ENCODE data around the gene MRTO4. TPM values are rescaled to one million over a fixed set of nuclear protein-coding genes. Genes with fewer than 3 reads are reported as not detected.

The MRTO4 gene
- total and polyA plus RNA-seq, 9 of the 15 experiments (the other 6 are each of a cell fraction or from before 2014, with no cell fraction given) = 62.0 to 173 (median 146) TPM

GRCh38 chr1:19300211-19300610 lies 48.6 kb downstream of the MRTO4 start:
- BruUV-seq (replicated peaks) = no TSS peak
- no peaks in the 10 kb centered on the region for H3K79me2 ChIP-seq (ENCODE audit: control insufficient read depth, insufficient read depth, low read length)
- H3K9me3 ChIP-seq (replicated peaks; ENCODE audit: control insufficient read depth, insufficient read depth, low read depth, low read length) = no peaks in the 10 kb centered on the region
- ChIA-PET CTCF (ENCODE audit: low intra/inter-chr PET ratio) (no interaction called here), POLR2A (interaction anchor here (0.6 to 1.4 kb wide), 3 partner anchors 12 to 61 kb away, joined by 3 to 4 read pairs (median 3); partner anchors contain the start of gene AKR7A3)
- in situ Hi-C loops (cut with MboI) = no loop called here
- 10% methylated on average over 2 of the region's 2 CpGs for WGBS (ENCODE audit: insufficient coverage, low coverage, missing lambda C conversion rate)
- intact Hi-C loops (cut with micrococcal nuclease) = no loop called here
- peak overlapping the region; percentile 47; the same call in 1 of the 2 replicates for H2AFZ ChIP-seq (ENCODE audit: low read depth, low read length)
- H3K27me3 ChIP-seq (ENCODE audit: control insufficient read depth in 2 of 2, insufficient read depth in 2 of 2, low read length in 2 of 2) = no peaks in the 10 kb centered on the region
- peak; percentile 85 for ATAC-seq
- peak; percentile 81 for FAIRE-seq
- no peak overlapping the region; the same call in 1 of the 2 replicates for H3K4me2 ChIP-seq (ENCODE audit: insufficient read depth, low read length)
- H3K9me1 ChIP-seq (ENCODE audit: control insufficient read depth, insufficient read depth, low read length) = no peaks in the 10 kb centered on the region
- no peak overlapping the region for H3K27ac ChIP-seq (ENCODE audit: extremely low read depth, low read depth, low read length)
- peak in 3 of 4 experiments; percentile 33 to 69 (median 47) for DNase-seq (ENCODE audit: extremely low read depth in 1 of 4, low spot score in 3 of 4)
- no peak overlapping the region for H3K4me3 ChIP-seq
- H3K36me3 ChIP-seq (ENCODE audit: control insufficient read depth, insufficient read depth, low read length) = peaks cover 29% of the 10 kb centered on the region
- peaks cover 0 to 9% of the 10 kb centered on the region in 2 experiments; a peak in 3 of 5 replicates for H3K4me1 ChIP-seq (replicated peaks in 1 of 2; ENCODE audit: control insufficient read depth in 2 of 2, insufficient read depth in 2 of 2, low read length in 2 of 2)
- H4K20me1 ChIP-seq (replicated peaks; ENCODE audit: control insufficient read depth, insufficient read depth, low read length) = no peaks in the 10 kb centered on the region
- H3K9ac ChIP-seq (ENCODE audit: insufficient read depth in 1 of 2, low read depth in 2 of 2, low read length in 2 of 2) = peak overlapping the region in 1 of 2 experiments; percentile 56; a peak in 1 of 4 replicates
- TF ChIP-seq SRSF9 (IDR thresholded peaks at IDR 0.05; ENCODE audit: borderline replicate concordance, low read depth, low read length) (no peak), USF1 (CRISPR knock-in tag; IDR thresholded peaks at IDR 0.05) (peak; percentile 90), DACH1 (IDR thresholded peaks at IDR 0.05; ENCODE audit: partially characterized antibody) (peak; percentile 75), SMAD1 (IDR thresholded peaks at IDR 0.05; ENCODE audit: low read depth, low read length, partially characterized antibody) (no peak), NR3C1 (CRISPR knock-in tag; IDR thresholded peaks at IDR 0.05) (no peak), RAD21 (CRISPR knock-in tag; conservative IDR thresholded peaks at IDR 0.05 in 1 of 2, IDR thresholded peaks at IDR 0.05 in 1 of 2) (0 out of 4 replicates have a peak, but pooled peaks of 1 of the 2 experiments have one; percentile 3), NFE2 (IDR thresholded peaks at IDR 0.05; ENCODE audit: low read depth) (no peak), CHD4 (IDR thresholded peaks at IDR 0.05; ENCODE audit: insufficient read depth, insufficient replicate concordance, low read depth, low read length, poor library complexity, severe bottlenecking) (no peak), PRDM10 (IDR thresholded peaks at IDR 0.05; ENCODE audit: partially characterized antibody) (no peak), GTF2F1 (IDR thresholded peaks at IDR 0.05; ENCODE audit: low read depth, low read length) (no peak), E2F4 (CRISPR knock-in tag; IDR thresholded peaks at IDR 0.05; ENCODE audit: low read depth) (no peak), E2F8 (IDR thresholded peaks at IDR 0.05; ENCODE audit: low read depth, partially characterized antibody) (no peak), RAD51 (IDR thresholded peaks at IDR 0.05; ENCODE audit: borderline replicate concordance, low read depth) (peak; percentile 83), BCOR (IDR thresholded peaks at IDR 0.05) (no peak)

Measured in K562 (cell line).